Measurements from ENCODE around the gene ATRX. TPM values are rescaled to one million over a fixed set of nuclear protein-coding genes. Genes with fewer than 3 reads are reported as not detected.
"Not testable (repeated sequence)": the region's sequence is repeated elsewhere in the genome, so short reads cannot be mapped to it uniquely, and the experiment has no call there.

The ATRX gene
- polyA plus RNA-seq, 1 of the 3 experiments (the other 2 are of a cell fraction), result 27.6 TPM

- TF ChIP-seq MAX (IDR thresholded peaks at IDR 0.05; ENCODE audit: low read depth) (no peak), JUND (IDR thresholded peaks at IDR 0.05) (no peak), USF2 (IDR thresholded peaks at IDR 0.05; ENCODE audit: borderline replicate concordance, low read depth, low read length) (no peak), TEAD4 (IDR thresholded peaks at IDR 0.05; ENCODE audit: borderline replicate concordance, insufficient read depth) (no peak), FOXJ3 (CRISPR knock-in tag; IDR thresholded peaks at IDR 0.05) (no peak)
Observed at GRCh38 chrX:77502951-77503525, 283.0 kb downstream of the ATRX start (continued).

DNA sequence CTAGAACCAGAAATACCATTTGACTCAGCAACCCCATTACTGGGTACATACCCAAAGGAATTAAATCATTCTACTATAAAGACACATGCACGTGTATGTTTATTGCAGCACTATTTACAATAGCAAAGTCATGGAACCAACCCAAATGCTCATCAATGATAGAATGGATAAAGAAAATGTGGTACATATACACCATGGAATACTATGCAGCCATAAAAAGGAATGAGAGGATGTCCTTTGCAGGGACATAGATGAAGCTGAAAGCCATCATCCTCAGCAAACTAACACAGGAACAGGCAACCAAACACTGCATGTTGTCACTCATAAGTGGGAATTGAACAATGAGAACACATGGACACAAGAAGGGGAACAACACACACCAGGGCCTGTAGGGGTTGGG lies 285.9 kb downstream of the ATRX start:
- H3K27me3 ChIP-seq (ENCODE audit: insufficient read depth); POLR2A ChIA-PET; H4K20me1 ChIP-seq (ENCODE audit: insufficient read depth); H3F3A ChIP-seq (replicated peaks; ENCODE audit: insufficient read depth); H3K9me3 ChIP-seq; H3K9ac ChIP-seq; H3K79me2 ChIP-seq (ENCODE audit: insufficient read depth); H3K4me1 ChIP-seq (ENCODE audit: control insufficient read depth in 1 of 2, insufficient read depth in 2 of 2, low read depth in 1 of 2, low read length in 1 of 2); CTCF ChIA-PET; H2AFZ ChIP-seq (ENCODE audit: low read depth); H3K27ac ChIP-seq (ENCODE audit: low read depth in 2 of 2, low read length in 1 of 2); H3K4me3 ChIP-seq (ENCODE audit: low read depth in 2 of 2, low read length in 1 of 2); H3K9me2 ChIP-seq; H3K36me3 ChIP-seq (replicated peaks in 1 of 2; ENCODE audit: control insufficient read depth in 1 of 2, insufficient read depth in 2 of 2, low read length in 1 of 2); H3K4me2 ChIP-seq; DNase-seq: not testable (repeated sequence)
- 36% methylated on average over 1 of the region's 1 CpG for WGBS (ENCODE audit: low lambda C conversion rate)

GRCh38 chrX:77493677-77494553 lies 292.1 kb downstream of the ATRX start:
- no peak for DNase-seq
- Histone ChIP-seq H3K27ac (ENCODE audit: low read depth in 2 of 2, low read length in 1 of 2) (no peak overlapping the region), H3F3A (replicated peaks; ENCODE audit: insufficient read depth) (no peaks in the 10 kb centered on the region), H3K9me3 (no peaks in the 10 kb centered on the region), H3K36me3 (replicated peaks in 1 of 2; ENCODE audit: control insufficient read depth in 1 of 2, insufficient read depth in 2 of 2, low read length in 1 of 2) (no peaks in the 10 kb centered on the region), H3K4me3 (ENCODE audit: low read depth in 2 of 2, low read length in 1 of 2) (no peak overlapping the region), H3K4me2 (no peak overlapping the region), H3K9me2 (no peaks in the 10 kb centered on the region), H3K27me3 (ENCODE audit: insufficient read depth) (no peaks in the 10 kb centered on the region), H4K20me1 (ENCODE audit: insufficient read depth) (no peaks in the 10 kb centered on the region), H3K9ac (no peak overlapping the region), H3K4me1 (ENCODE audit: control insufficient read depth in 1 of 2, insufficient read depth in 2 of 2, low read depth in 1 of 2, low read length in 1 of 2) (peaks cover 0 to 4% of the 10 kb centered on the region in 2 experiments; a peak in 1 of 4 replicates), H3K79me2 (ENCODE audit: insufficient read depth) (no peaks in the 10 kb centered on the region), H2AFZ (ENCODE audit: low read depth) (no peak overlapping the region)
- WGBS (ENCODE audit: low lambda C conversion rate), result 32% methylated on average over 18 of the region's 20 CpGs
- POLR2A ChIA-PET, result no interaction called here
- CTCF ChIA-PET, result no interaction called here
- TF ChIP-seq RCOR1 (IDR thresholded peaks at IDR 0.05; ENCODE audit: low read length), result no peak
- TF ChIP-seq TCF12 (IDR thresholded peaks at IDR 0.05), result 0 out of 2 replicates have a peak, but pooled peaks have one; percentile 12

DNA sequence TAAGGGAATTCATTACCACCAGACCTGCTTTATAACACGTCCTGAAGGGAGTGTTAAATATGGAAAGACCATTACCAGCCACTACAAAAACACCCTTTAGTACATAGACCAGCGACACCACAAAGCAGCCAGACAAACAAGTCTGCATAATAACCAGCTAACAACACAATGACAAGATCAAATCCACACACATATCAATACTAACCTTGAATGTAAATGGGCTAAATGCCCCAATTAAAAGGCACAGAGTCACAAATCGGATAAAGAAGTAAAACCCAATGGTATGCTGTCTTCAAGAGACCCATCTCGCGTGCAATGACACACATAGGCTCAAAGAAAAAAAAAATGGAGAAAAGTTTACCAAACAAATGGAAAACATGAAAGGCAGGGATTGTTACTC lies 302.0 kb downstream of the ATRX start:
- H3K36me3 ChIP-seq (replicated peaks in 1 of 2; ENCODE audit: control insufficient read depth in 1 of 2, insufficient read depth in 2 of 2, low read length in 1 of 2), result no peaks in the 10 kb centered on the region
- no peak overlapping the region for H3K27ac ChIP-seq (ENCODE audit: low read depth in 2 of 2, low read length in 1 of 2)
- no peaks in the 10 kb centered on the region for H3K9me3 ChIP-seq
- no peaks in the 10 kb centered on the region for H3F3A ChIP-seq (replicated peaks; ENCODE audit: insufficient read depth)
- no peak for DNase-seq
- H4K20me1 ChIP-seq (ENCODE audit: insufficient read depth), result no peaks in the 10 kb centered on the region
- no peaks in the 10 kb centered on the region for H3K79me2 ChIP-seq (ENCODE audit: insufficient read depth)
- no peak for TF ChIP-seq RAD21 (IDR thresholded peaks at IDR 0.05; ENCODE audit: low read length)
- no peak for TF ChIP-seq TCF12 (IDR thresholded peaks at IDR 0.05)
- no peak for TF ChIP-seq NRF1 (IDR thresholded peaks at IDR 0.05; ENCODE audit: low read depth, low read length)
- TF ChIP-seq SIN3A (IDR thresholded peaks at IDR 0.05; ENCODE audit: borderline replicate concordance, low read depth, low read length), result no peak
- TF ChIP-seq, protein P1, sequence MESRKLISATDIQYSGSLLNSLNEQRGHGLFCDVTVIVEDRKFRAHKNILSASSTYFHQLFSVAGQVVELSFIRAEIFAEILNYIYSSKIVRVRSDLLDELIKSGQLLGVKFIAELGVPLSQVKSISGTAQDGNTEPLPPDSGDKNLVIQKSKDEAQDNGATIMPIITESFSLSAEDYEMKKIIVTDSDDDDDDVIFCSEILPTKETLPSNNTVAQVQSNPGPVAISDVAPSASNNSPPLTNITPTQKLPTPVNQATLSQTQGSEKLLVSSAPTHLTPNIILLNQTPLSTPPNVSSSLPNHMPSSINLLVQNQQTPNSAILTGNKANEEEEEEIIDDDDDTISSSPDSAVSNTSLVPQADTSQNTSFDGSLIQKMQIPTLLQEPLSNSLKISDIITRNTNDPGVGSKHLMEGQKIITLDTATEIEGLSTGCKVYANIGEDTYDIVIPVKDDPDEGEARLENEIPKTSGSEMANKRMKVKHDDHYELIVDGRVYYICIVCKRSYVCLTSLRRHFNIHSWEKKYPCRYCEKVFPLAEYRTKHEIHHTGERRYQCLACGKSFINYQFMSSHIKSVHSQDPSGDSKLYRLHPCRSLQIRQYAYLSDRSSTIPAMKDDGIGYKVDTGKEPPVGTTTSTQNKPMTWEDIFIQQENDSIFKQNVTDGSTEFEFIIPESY (IDR thresholded peaks at IDR 0.05; ENCODE audit: borderline replicate concordance, low read depth), result no peak
- TF ChIP-seq MXI1 (IDR thresholded peaks at IDR 0.05; ENCODE audit: low read depth, low read length), result no peak
- no peak for TF ChIP-seq RFX5 (IDR thresholded peaks at IDR 0.05; ENCODE audit: low read length)
- no peak overlapping the region for H2AFZ ChIP-seq (ENCODE audit: low read depth)
- H3K4me3 ChIP-seq (ENCODE audit: low read depth in 2 of 2, low read length in 1 of 2), result no peak overlapping the region
- 13% methylated on average over 5 of the region's 5 CpGs for WGBS (ENCODE audit: low lambda C conversion rate)
- H3K4me1 ChIP-seq (ENCODE audit: control insufficient read depth in 1 of 2, insufficient read depth in 2 of 2, low read depth in 1 of 2, low read length in 1 of 2), result no peaks in the 10 kb centered on the region
- POLR2A ChIA-PET, result no interaction called here
- no peak overlapping the region for H3K4me2 ChIP-seq
- H3K9me2 ChIP-seq, result no peaks in the 10 kb centered on the region
- CTCF ChIA-PET, result no interaction called here
- no peak overlapping the region for H3K9ac ChIP-seq
- no peaks in the 10 kb centered on the region for H3K27me3 ChIP-seq (ENCODE audit: insufficient read depth)

Data from SK-N-SH (cell line).